Mucosa of descending colon (tissue), 3 donors: Measurements from ENCODE around the gene ASAP3. TPM values are rescaled to one million over a fixed set of nuclear protein-coding genes. Genes with fewer than 3 reads are reported as not detected.

Experiments
- ATAC-seq: fragments of 200-7000 bp; cut with Tn5 transposase; one replicate; pipeline ENCODE4 v1.9.1; 2020; ENCODE audit warnings: mild to moderate bottlenecking, moderate library complexity
- DNase-seq, 3 donors: peaks; one replicate each; pipeline ENCODE4 v3.0.0-alpha.2; 2020
- H3K36me3 ChIP-seq: fragments of 200-600 bp; one replicate; pipeline ENCODE4 v1.8.0; 2021; ENCODE audit warnings: low read depth, mild to moderate bottlenecking
- H3K4me1 ChIP-seq: fragments of 200-600 bp; one replicate; pipeline ENCODE4 v1.8.0; 2021; ENCODE audit warnings: low read depth, mild to moderate bottlenecking
- H3K4me3 ChIP-seq: fragments of 200-600 bp; one replicate; pipeline ENCODE4 v1.8.0; 2021; ENCODE audit warnings: mild to moderate bottlenecking
- H3K9me3 ChIP-seq: fragments of 200-600 bp; one replicate; pipeline ENCODE4 v1.8.0; 2021; ENCODE audit warnings: mild to moderate bottlenecking
- CTCF ChIP-seq: fragments of 200-600 bp; IDR thresholded peaks from one replicate; pipeline ENCODE4 v1.8.0; 2022; ENCODE audit warnings: antibody characterized with exemption, mild to moderate bottlenecking
- intact Hi-C, 2 donors: fragments of 100-400 bp; cut with DNase I in 1 of 2; cut with micrococcal nuclease in 1 of 2; formaldehyde crosslinking; loops; one replicate each; pipeline versions ENCODE4 v1.11.0 to v1.11.1; 2022; cut with DNase I, micrococcal nuclease
- total RNA-seq, 3 donors: library from RNA; stranded (reverse); fragmentation: NEBNext Ultra II Directional in 2 of 3; extraction: Animal tissue kit (Norgen Biotek cat#: 25700) in 2 of 3; gene quantifications; one replicate each; pipeline versions ENCODE4 v1.2.1 to v1.2.4, GENCODE V29; 2021 to 2023
- donor health status: DM: no; HTN: no; CAD: no; lungs with moderate emphysema.
- donor health status: DM: no; HTN: no; CAD: no.
- donor health status: DM: no; HTN: yes; CAD: no.

The ASAP3 gene
- total RNA-seq, 3 donors from 2014 or later = 31.2 to 38.8 (median 37.8) TPM

DNA sequence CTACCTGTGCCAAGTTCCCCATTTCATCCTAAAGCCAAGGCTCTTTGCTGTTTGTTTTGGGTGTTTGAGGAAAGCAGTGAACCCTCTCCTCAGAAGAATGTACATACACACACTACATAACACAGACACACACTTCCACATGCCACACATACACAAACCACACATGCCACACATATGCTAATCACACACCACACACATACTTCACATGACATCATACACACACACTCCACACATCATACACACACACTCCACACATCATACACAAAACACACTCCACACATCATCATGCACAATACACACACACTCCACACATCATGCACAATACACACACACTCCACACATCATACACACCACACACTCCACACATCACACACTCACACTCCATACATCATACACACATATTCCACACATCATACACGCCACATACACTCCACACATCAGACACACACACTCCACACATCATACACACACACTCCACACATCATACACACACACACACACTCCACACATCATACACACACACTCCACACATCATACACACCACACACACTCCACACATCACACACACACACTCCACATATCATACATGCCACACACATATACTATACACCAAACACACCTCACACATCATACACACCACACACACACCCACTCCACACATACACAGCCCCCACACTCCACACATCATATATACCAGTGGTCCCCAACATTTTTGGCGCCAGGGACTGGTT, 91.7 kb downstream of the ASAP3 start:
- ATAC-seq (peak; percentile 24), DNase-seq (no peak)
- Histone ChIP-seq H3K4me1 (no peaks in the 10 kb centered on the region), H3K9me3 (no peaks in the 10 kb centered on the region), H3K36me3 (peaks cover 2% of the 10 kb centered on the region), H3K4me3 (no peak overlapping the region)
- intact Hi-C loops = no loop called here
- TF ChIP-seq CTCF = no peak

DNA sequence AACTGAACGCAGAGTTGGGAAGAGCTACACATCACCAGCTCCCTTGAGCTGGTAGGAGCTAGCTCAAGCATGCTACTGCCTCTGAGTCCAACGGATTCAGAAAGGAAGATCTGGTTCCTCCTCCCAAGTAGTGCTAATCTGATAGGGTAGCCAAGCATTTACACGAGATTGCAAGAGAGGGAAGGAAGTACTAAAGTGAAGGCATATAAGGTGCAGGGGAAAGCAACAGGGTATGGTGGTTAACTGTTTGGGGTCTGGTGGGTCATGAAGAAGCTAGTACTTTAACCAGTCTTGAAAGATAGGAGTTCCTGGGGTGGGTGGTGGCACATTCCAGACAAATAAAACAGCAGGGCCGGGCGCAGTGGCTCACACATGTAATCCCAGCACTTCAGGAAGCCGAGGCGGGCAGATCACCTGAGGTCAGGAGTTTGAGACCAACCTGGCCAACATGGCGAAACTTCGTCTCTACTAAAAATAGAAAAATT, 94.1 kb downstream of the ASAP3 start:
- H3K36me3 ChIP-seq = peaks cover 2% of the 10 kb centered on the region
- no peak for TF ChIP-seq CTCF
- no peak overlapping the region for H3K4me3 ChIP-seq
- DNase-seq (no peak), ATAC-seq (no peak)
- no peaks in the 10 kb centered on the region for H3K9me3 ChIP-seq
- intact Hi-C loops = no loop called here
- H3K4me1 ChIP-seq = no peaks in the 10 kb centered on the region

DNA sequence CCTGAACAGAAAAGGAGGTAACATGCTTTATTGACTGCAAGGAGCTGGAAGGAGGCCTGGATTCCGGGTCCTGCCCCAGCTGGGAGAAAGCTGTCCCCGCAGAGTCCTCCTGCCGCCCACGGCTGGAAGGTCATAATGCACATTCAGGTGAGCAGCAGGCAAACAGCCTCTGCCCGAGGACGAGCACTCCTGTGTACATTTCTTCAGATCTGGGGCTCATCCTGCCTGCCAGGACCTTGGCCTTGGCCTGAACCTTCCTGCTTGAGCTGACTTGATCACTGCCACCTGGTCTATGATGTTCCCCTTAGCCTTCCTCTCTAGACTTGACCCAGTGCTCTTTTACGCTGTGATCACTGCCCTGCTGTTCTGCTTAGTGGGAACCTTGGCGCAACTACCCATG, 96.5 kb downstream of the ASAP3 start:
- TF ChIP-seq CTCF = no peak
- no peak overlapping the region for H3K4me3 ChIP-seq
- ATAC-seq (no peak), DNase-seq (no peak)
- no peaks in the 10 kb centered on the region for H3K4me1 ChIP-seq
- H3K36me3 ChIP-seq = no peaks in the 10 kb centered on the region
- intact Hi-C loops = no loop called here
- H3K9me3 ChIP-seq = no peaks in the 10 kb centered on the region

- no peak for DNase-seq
- no peak for ATAC-seq
- TF ChIP-seq CTCF = no peak
- Histone ChIP-seq H3K9me3 (no peaks in the 10 kb centered on the region), H3K36me3 (no peaks in the 10 kb centered on the region), H3K4me3 (no peak overlapping the region), H3K4me1 (no peaks in the 10 kb centered on the region)
- intact Hi-C loops = no loop called here
Measured at GRCh38 chr1:23385119-23385621, 98.8 kb downstream of the ASAP3 start.

GRCh38 chr1:23384312-23385058, 99.5 kb downstream of the ASAP3 start:
- H3K36me3 ChIP-seq = no peaks in the 10 kb centered on the region
- DNase-seq (no peak), ATAC-seq (peak; percentile 90)
- H3K9me3 ChIP-seq = no peaks in the 10 kb centered on the region
- H3K4me1 ChIP-seq = no peaks in the 10 kb centered on the region
- intact Hi-C loops = no loop called here
- no peak for TF ChIP-seq CTCF
- no peak overlapping the region for H3K4me3 ChIP-seq
